ENCODE data around the gene ZNF416.
A peak's percentile ranks its signal among the peaks of the same experiment; 100 is the strongest.

ZNF416 gene

DNA sequence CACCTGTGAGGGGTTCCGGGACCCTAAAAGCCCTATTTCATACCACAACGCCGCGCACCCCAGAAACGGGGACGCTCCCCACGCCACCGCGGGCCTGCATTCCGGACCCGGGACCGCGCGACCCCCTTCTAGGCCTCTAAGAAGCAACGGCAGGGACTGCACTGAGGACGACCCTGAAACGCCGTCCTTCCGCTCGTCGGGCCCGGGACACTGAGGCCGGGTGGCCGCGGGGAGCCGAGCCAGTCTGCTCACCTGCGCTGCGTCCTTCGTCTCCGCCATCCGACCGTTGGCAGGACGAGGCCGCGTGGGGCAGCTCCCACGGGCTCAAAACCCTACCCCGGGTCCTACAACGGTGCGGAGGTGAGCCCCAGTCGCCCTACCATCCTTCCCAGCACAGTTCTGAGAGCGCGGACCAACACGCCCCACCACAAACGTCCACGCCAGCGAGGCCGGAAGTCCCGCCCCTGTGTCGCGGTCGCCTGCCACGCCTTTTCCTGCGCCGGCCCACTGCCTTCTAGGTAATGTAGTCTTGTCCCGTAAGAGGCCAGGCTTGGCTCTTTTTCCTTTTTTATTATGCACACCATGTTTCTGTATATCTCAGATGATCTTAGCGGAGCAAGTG is 19.2 kb downstream of the ZNF416 start, which contains the start of gene ZNF550:
TSS of gene ZNF550 (minus strand) at position 460 of the 622 bp plus-strand sequence. CDS start at position 279, 181 bp downstream.
- H3K4me3 ChIP-seq (ENCODE audit: low read depth, low read length) = peak within 1 kb of the TSS; percentile 94

DNA sequence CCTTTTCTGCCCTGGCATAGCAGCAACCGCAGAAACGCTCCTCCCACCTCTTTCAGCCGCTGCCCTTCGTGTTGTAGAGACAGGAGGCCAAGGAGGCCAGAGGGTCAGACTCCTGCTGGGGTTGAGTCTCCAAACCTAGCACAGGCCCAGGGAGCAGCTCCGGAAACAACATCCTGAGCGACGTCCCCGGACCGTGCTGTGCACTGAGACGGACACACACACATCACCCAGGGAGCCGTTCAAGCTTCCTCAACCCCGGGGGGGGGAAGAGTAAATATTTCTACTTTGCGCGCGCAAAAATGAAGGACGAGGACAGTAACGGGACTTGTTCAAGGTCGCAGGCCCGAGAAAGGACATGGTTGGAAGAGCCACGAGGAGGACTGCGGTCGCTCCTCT is 19.7 kb downstream of the ZNF416 start:
- H3K4me3 ChIP-seq (ENCODE audit: low read depth, low read length) = peak overlapping the region; percentile 94

DNA sequence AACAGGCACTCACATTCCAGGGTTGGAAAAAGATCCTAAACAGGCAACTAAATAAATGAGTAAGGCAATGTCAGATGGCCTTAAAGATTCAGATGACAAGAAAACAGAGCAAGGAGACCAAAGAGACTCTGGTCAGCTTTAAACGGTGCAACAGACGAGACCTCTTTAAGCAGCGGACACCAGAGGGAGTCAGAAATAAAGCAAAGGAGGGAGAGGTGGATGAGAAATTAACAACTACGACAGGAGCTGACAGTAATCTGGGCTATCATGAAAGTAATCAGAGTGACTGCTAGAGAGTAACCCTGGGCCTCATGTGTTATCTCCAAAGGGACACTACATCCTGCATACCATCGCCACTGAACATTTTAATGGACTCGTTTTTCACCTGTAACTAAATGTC is 20.2 kb downstream of the ZNF416 start:
- peak overlapping the region; percentile 94 for H3K4me3 ChIP-seq (ENCODE audit: low read depth, low read length)

DNA sequence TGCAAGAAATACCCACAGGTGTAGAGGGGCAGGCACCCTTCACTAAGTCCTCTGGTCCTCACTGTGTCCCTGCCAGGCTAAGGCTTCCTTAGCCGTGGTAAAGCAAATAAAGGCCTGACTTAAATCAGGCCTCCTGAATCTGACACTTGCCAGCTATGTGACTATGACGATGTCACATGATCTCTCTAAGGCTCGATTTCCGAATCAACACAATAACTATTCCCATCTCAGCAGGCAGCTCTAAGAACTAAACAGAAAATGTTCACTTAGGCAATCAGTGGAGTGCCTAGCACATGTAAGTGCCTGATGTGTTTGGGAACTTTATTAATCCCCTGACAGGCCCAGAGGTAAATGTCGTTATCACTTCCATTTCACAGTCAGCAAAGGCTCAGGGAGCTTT is 21.1 kb downstream of the ZNF416 start:
- no peak overlapping the region for H3K4me3 ChIP-seq (ENCODE audit: low read depth, low read length)

DNA sequence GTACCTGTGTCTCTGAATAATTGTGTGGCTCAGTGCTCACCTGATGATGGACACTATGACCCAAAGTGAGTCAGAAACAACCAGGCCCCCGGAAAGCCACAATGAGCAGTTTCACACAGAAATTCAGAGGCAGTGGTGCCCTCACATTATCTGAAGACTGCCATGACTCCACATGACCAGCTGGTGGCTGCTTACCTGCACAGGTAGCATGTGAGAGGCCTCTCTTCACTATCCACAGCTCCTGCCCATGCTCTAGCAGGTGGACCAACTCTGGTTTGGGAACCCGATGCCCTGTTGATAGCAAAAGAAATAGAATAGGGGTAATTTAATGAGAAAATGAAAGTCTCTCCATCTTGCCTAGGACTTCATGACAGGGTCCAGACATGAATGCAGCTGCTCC is 26.3 kb downstream of the ZNF416 start:
- H3K4me3 ChIP-seq (ENCODE audit: low read depth, low read length) = no peak overlapping the region

DNA sequence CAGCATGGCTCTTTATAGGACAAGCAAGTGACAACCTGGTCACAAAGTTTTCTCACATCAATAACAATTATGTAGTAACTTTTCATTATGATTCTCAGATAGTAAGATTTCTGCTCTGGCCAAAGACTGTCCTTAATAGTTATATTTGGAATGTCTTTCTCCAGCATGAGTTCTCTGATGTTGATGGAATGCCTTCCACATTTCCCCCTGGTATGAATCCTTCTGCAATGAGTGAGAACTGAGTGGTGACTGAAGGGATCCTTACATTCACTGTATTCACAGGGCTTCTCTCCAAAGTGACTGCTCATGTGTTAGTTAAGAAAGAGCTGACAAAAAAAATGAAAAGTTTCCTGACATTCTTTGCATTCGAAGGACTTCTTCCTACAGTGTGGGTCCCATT is 32.2 kb downstream of the ZNF416 start:
- H3K4me3 ChIP-seq (ENCODE audit: low read depth, low read length) = no peak overlapping the region

GRCh38 chr19:57537953-57538547 is 40.7 kb downstream of the ZNF416 start:
- no peak overlapping the region for H3K4me3 ChIP-seq (ENCODE audit: low read depth, low read length)

DNA sequence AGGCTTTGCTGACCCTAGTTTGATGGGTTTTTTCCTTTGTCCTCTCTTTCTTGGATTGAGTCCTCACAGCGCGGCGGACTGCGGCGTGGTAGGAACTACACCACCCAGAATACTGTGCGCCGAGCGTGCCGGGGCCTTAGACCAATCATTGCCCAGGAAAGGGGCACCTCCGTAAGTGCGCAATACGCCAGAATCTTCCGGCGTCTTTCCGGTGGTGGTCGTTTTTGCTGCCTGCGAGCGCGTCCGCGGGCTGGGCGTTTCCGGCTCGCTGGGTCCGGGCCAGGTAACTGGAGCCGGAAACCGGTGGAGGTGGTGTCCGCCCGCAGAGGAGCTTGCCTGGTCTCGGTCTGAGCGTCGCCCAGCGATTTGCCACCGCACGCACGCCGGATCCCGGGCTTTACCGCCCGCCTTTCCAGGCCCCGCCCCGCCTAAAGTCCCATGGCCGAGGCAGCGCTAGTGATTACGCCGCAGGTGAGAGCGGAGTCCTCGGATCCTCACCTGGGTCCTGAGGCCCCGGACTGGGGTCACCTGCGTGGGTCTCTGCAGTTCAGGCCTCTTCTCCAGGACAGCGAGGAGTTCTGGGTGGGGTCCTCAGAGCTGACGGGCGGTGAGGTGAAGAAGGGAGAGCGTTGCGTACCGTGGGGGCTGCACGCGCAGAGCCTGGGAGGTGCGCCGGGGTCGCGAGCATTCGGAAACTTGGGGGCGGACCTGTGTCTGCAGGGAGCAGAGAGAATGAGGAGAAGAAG is 51.4 kb downstream of the ZNF416 start, which contains the start of gene ZNF549:
TSS of gene ZNF549 (plus strand) at position 221 of the 746 bp plus-strand sequence. CDS start at position 439, 218 bp downstream.
- H3K4me3 ChIP-seq (ENCODE audit: low read depth, low read length) = peak within 1 kb of the TSS; percentile 92

Data from iPS-11a (cell line).